Measurements from ENCODE around the gene NDST1.
A peak's percentile ranks its signal among the peaks of the same experiment; 100 is the strongest.

The NDST1 gene

GRCh38 chr5:150525781-150526180, 17.9 kb downstream of the NDST1 start:
- DNase-seq, result no peak

- DNase-seq, result no peak
These were observed 19.1 kb downstream of the NDST1 start for GRCh38 chr5:150527038-150527437.

- no peak for DNase-seq
These were observed 19.9 kb downstream of the NDST1 start for GRCh38 chr5:150527808-150528207.

- DNase-seq, result no peak
These were observed 21.1 kb downstream of the NDST1 start for GRCh38 chr5:150528924-150529546.

GRCh38 chr5:150529555-150529954, 21.6 kb downstream of the NDST1 start:
- no peak for DNase-seq

GRCh38 chr5:150530423-150530822, 22.5 kb downstream of the NDST1 start:
- DNase-seq, result no peak

GRCh38 chr5:150530951-150531588, 23.1 kb downstream of the NDST1 start:
- no peak for DNase-seq

GRCh38 chr5:150531686-150532085, 23.8 kb downstream of the NDST1 start:
- DNase-seq, result no peak

GRCh38 chr5:150532151-150532550, 24.2 kb downstream of the NDST1 start:
- no peak for DNase-seq

GRCh38 chr5:150532996-150533395, 25.1 kb downstream of the NDST1 start:
- DNase-seq, result no peak

- no peak for DNase-seq
These were observed 26.9 kb downstream of the NDST1 start for GRCh38 chr5:150534811-150535210.

GRCh38 chr5:150535611-150536010, 27.7 kb downstream of the NDST1 start:
- DNase-seq, result no peak

GRCh38 chr5:150538007-150538917, 30.3 kb downstream of the NDST1 start:
- DNase-seq, result no peak

GRCh38 chr5:150539206-150539605, 31.3 kb downstream of the NDST1 start:
- DNase-seq, result no peak

GRCh38 chr5:150540042-150540441, 32.1 kb downstream of the NDST1 start:
- no peak for DNase-seq

GRCh38 chr5:150540615-150541396, 32.9 kb downstream of the NDST1 start:
- no peak for DNase-seq

- DNase-seq, result no peak
These were observed 33.4 kb downstream of the NDST1 start for GRCh38 chr5:150541397-150541675.

GRCh38 chr5:150541895-150542294, 34.0 kb downstream of the NDST1 start:
- no peak for DNase-seq

- DNase-seq, result no peak
These were observed 35.1 kb downstream of the NDST1 start for GRCh38 chr5:150542933-150543445.

- DNase-seq, result peak; percentile 42
These were observed 36.8 kb downstream of the NDST1 start for GRCh38 chr5:150544611-150545219.

GRCh38 chr5:150545246-150545645, 37.3 kb downstream of the NDST1 start:
- DNase-seq, result no peak

GRCh38 chr5:150548123-150548522, 40.2 kb downstream of the NDST1 start:
- DNase-seq, result no peak

- no peak for DNase-seq
These were observed 41.8 kb downstream of the NDST1 start for GRCh38 chr5:150549735-150550134.
